PFSK-1 (cell line): Measurements from ENCODE around the gene PRKN.

Experiments
- POLR2AphosphoS5 ChIP-seq: IDR thresholded peaks from 2 replicates; pipeline ENCODE4 v1.6.1; 2012; ENCODE audit warnings: low read depth, mild to moderate bottlenecking, control low read depth, low read length, moderate library complexity
- SIN3A ChIP-seq: IDR thresholded peaks from 2 replicates; pipeline ENCODE4 v1.6.1; 2012; ENCODE audit warnings: mild to moderate bottlenecking, low read length, moderate library complexity, borderline replicate concordance; ENCODE audit not compliant: insufficient read depth
- TAF1 ChIP-seq: IDR thresholded peaks from 2 replicates; pipeline ENCODE4 v1.6.1; 2012; ENCODE audit warnings: low read length, control low read depth, borderline replicate concordance; ENCODE audit not compliant: insufficient read depth

- TF ChIP-seq TAF1 (no peak), POLR2AphosphoS5 (no peak), SIN3A (no peak)
These were observed 91.4 kb downstream of the PRKN start for GRCh38 chr6:162636167-162636566.
